Activated T-cell treated with anti-CD3 and anti-CD28 coated beads, Interleukin-2, amount 50 U/mL, for 48 hours (primary cell): Measurements from ENCODE around the gene CERS2.
A peak's percentile ranks its signal among the peaks of the same experiment; 100 is the strongest.

Experiments
- DNase-seq, 2 experiments: peaks; one replicate each; pipeline ENCODE4 v3.0.0-alpha.2; 2020

CERS2 gene

GRCh38 chr1:150997126-150997872 lies 22.7 kb upstream of the CERS2 start:
- no peak for DNase-seq

- DNase-seq: peak in 1 of 2 experiments; percentile 45
Observed at GRCh38 chr1:150995896-150996295, 21.3 kb upstream of the CERS2 start.

GRCh38 chr1:150995460-150995859 lies 20.8 kb upstream of the CERS2 start:
- DNase-seq: no peak

- DNase-seq: no peak
Observed at GRCh38 chr1:150994248-150994647, 19.6 kb upstream of the CERS2 start.

- no peak for DNase-seq
Observed at GRCh38 chr1:150992626-150993025, 18.0 kb upstream of the CERS2 start.

- DNase-seq: no peak
Observed at GRCh38 chr1:150987924-150988323, 13.3 kb upstream of the CERS2 start.

- no peak for DNase-seq
Observed at GRCh38 chr1:150985179-150985825, 10.7 kb upstream of the CERS2 start.

GRCh38 chr1:150981805-150982712 lies 7.4 kb upstream of the CERS2 start, which contains the start of gene ANXA9:
Gene ANXA9 (plus strand): TSS chr1:150982292. CDS start chr1:150983106, 814 bp downstream.
- no peak for DNase-seq

- DNase-seq: no peak
Observed at GRCh38 chr1:150981177-150981804, 6.7 kb upstream of the CERS2 start.

GRCh38 chr1:150979092-150980056 lies 4.7 kb upstream of the CERS2 start:
- peak; percentile 93 to 96 for DNase-seq

- peak; percentile 85 to 88 for DNase-seq
Observed at GRCh38 chr1:150976879-150977694, 2.5 kb upstream of the CERS2 start.

GRCh38 chr1:150976401-150976821 lies 1.8 kb upstream of the CERS2 start:
- no peak for DNase-seq

GRCh38 chr1:150973836-150974579 lies 627 bp downstream of the CERS2 start:
- DNase-seq: peak; percentile 69 to 73

- peak; percentile 40 for DNase-seq
Observed at GRCh38 chr1:150973258-150973835, 1.3 kb downstream of the CERS2 start.

GRCh38 chr1:150972417-150972940 lies 2.2 kb downstream of the CERS2 start:
- no peak for DNase-seq

- no peak for DNase-seq
Observed at GRCh38 chr1:150971583-150972416, 2.8 kb downstream of the CERS2 start.

- DNase-seq: no peak
Observed at GRCh38 chr1:150970808-150971582, 3.6 kb downstream of the CERS2 start.
